Activated naive CD4-positive, alpha-beta T cell treated with anti-CD3 and anti-CD28 coated beads, Interleukin-2, amount 50 U/mL, for 72 hours (primary cell): Measurements from ENCODE around the gene GON7. TPM values are rescaled to one million over a fixed set of nuclear protein-coding genes. Genes with fewer than 3 reads are reported as not detected.
A peak's percentile ranks its signal among the peaks of the same experiment; 100 is the strongest.
"Not testable (repeated sequence)": the region's sequence is repeated elsewhere in the genome, so short reads cannot be mapped to it uniquely, and the experiment has no call there.

ENCODE experiments used
- ATAC-seq, 2 donors: fragments of 150-1000 bp; cut with Tn5 transposase; 2 replicates each; pipeline ENCODE4 v1.10.0; 2021; ENCODE audit warnings: mild to moderate bottlenecking in 2 of 2, moderate library complexity in 2 of 2
- DNase-seq, 2 donors: peaks; one replicate each; pipeline ENCODE4 v3.0.0; 2021 to 2022; ENCODE audit warnings: low spot score in 2 of 2
- H3K27ac Mint-ChIP-seq, 2 donors: one replicate each; pipeline ENCODE4 v1.8.0; 2022; ENCODE audit warnings: mild to moderate bottlenecking in 2 of 2, mixed read lengths in 2 of 2
- H3K36me3 Mint-ChIP-seq, 2 donors: one replicate each; pipeline ENCODE4 v1.8.0; 2022; ENCODE audit warnings: mixed read lengths in 2 of 2
- H3K9me3 Mint-ChIP-seq, 2 donors: one replicate each; pipeline ENCODE4 v1.8.0; 2022; ENCODE audit warnings: mixed read lengths in 2 of 2
- total RNA-seq, 2 donors: library from RNA; stranded (reverse); gene quantifications; one replicate each; pipeline ENCODE4 v1.2.3, GENCODE V29; 2022

GON7 gene
- total RNA-seq = 10 to 100 TPM in 1 of 2 donors, 1 to 10 TPM in 1; 4.1 to 13.8 TPM

GRCh38 chr14:93206793-93207467 lies at the start of gene GON7, which contains the start of gene UBR7:
TSS of gene GON7 (minus strand) at chr14:93207065. CDS start at chr14:93207037, 28 bp downstream.
TSS of gene UBR7 (plus strand) at chr14:93207256. CDS start at chr14:93207292, 36 bp downstream.
- peak; percentile 87 to 95 for DNase-seq
- ATAC-seq = peak; percentile 89 to 96
- no peaks in the 10 kb centered on the region for H3K9me3 Mint-ChIP-seq
- H3K36me3 Mint-ChIP-seq = peaks cover 8 to 26% of the 10 kb centered on the region in 2 donors
- H3K27ac Mint-ChIP-seq = peak within 1 kb of the TSS; percentile 90 to 92

GRCh38 chr14:93249128-93249831 lies 42.4 kb upstream of the GON7 start:
- Mint-ChIP-seq H3K9me3 (no peaks in the 10 kb centered on the region), H3K27ac (peak overlapping the region in 1 of 2 donors; percentile 70), H3K36me3 (peaks cover 0 to 6% of the 10 kb centered on the region in 2 donors)
- no peak for ATAC-seq
- no peak for DNase-seq

- DNase-seq = no peak
- no peak for ATAC-seq
- H3K9me3 Mint-ChIP-seq = no peaks in the 10 kb centered on the region
- H3K27ac Mint-ChIP-seq = no peak overlapping the region
- H3K36me3 Mint-ChIP-seq = peaks cover 0 to 5% of the 10 kb centered on the region in 2 donors
Observed at GRCh38 chr14:93246534-93246933, 39.7 kb upstream of the GON7 start.

GRCh38 chr14:93245764-93246420 lies 39.0 kb upstream of the GON7 start:
- no peak overlapping the region for H3K27ac Mint-ChIP-seq
- DNase-seq (no peak), ATAC-seq (no peak)
- H3K36me3 Mint-ChIP-seq = peaks cover 0 to 5% of the 10 kb centered on the region in 2 donors
- no peaks in the 10 kb centered on the region for H3K9me3 Mint-ChIP-seq

- ATAC-seq (no peak), DNase-seq (no peak)
- Mint-ChIP-seq H3K36me3 (peaks cover 0 to 5% of the 10 kb centered on the region in 2 donors), H3K27ac (no peak overlapping the region), H3K9me3 (no peaks in the 10 kb centered on the region)
Observed at GRCh38 chr14:93240678-93241000, 33.8 kb upstream of the GON7 start.

GRCh38 chr14:93239869-93240677 lies 33.2 kb upstream of the GON7 start:
- H3K36me3 Mint-ChIP-seq = peaks cover 0 to 5% of the 10 kb centered on the region in 2 donors
- no peaks in the 10 kb centered on the region for H3K9me3 Mint-ChIP-seq
- ATAC-seq (peak; percentile 47 to 93), DNase-seq (no peak)
- no peak overlapping the region for H3K27ac Mint-ChIP-seq

- H3K27ac Mint-ChIP-seq = no peak overlapping the region
- H3K9me3 Mint-ChIP-seq = no peaks in the 10 kb centered on the region
- no peaks in the 10 kb centered on the region for H3K36me3 Mint-ChIP-seq
- no peak for ATAC-seq
- DNase-seq = no peak
Observed at GRCh38 chr14:93234798-93235197, 27.9 kb upstream of the GON7 start.

- DNase-seq, H3K27ac Mint-ChIP-seq, ATAC-seq, H3K9me3 Mint-ChIP-seq, H3K36me3 Mint-ChIP-seq: not testable (repeated sequence)
Observed at GRCh38 chr14:93233078-93233477, 26.2 kb upstream of the GON7 start.

GRCh38 chr14:93232159-93232558 lies 25.3 kb upstream of the GON7 start:
- ATAC-seq = peak in 1 of 2 donors; percentile 12
- H3K27ac Mint-ChIP-seq = no peak overlapping the region
- DNase-seq = no peak
- peaks cover 9% of the 10 kb centered on the region in 2 donors for H3K36me3 Mint-ChIP-seq
- no peaks in the 10 kb centered on the region for H3K9me3 Mint-ChIP-seq

- peak overlapping the region in 1 of 2 donors; percentile 52 for H3K27ac Mint-ChIP-seq
- ATAC-seq (peak; percentile 35 to 52), DNase-seq (no peak)
- peaks cover 12 to 14% of the 10 kb centered on the region in 2 donors for H3K36me3 Mint-ChIP-seq
- H3K9me3 Mint-ChIP-seq = no peaks in the 10 kb centered on the region
Observed at GRCh38 chr14:93231129-93231979, 24.5 kb upstream of the GON7 start.

GRCh38 chr14:93230539-93230938 lies 23.7 kb upstream of the GON7 start:
- peak overlapping the region in 1 of 2 donors; percentile 52 for H3K27ac Mint-ChIP-seq
- DNase-seq (no peak), ATAC-seq (peak in 1 of 2 donors; percentile 19)

GRCh38 chr14:93228550-93228949 lies 21.7 kb upstream of the GON7 start:
- Mint-ChIP-seq H3K36me3 (peaks cover 12 to 25% of the 10 kb centered on the region in 2 donors), H3K9me3 (no peaks in the 10 kb centered on the region), H3K27ac (no peak overlapping the region)
- ATAC-seq (no peak), DNase-seq (no peak)

More at GRCh38 chr14:93230539-93230938, 23.7 kb upstream of the GON7 start:
- H3K36me3 Mint-ChIP-seq = peaks cover 12 to 19% of the 10 kb centered on the region in 2 donors
- H3K9me3 Mint-ChIP-seq = no peaks in the 10 kb centered on the region

GRCh38 chr14:93223565-93223964 lies 16.7 kb upstream of the GON7 start:
- ATAC-seq = no peak
- Mint-ChIP-seq H3K36me3 (peaks cover 32 to 36% of the 10 kb centered on the region in 2 donors), H3K27ac (no peak overlapping the region), H3K9me3 (no peaks in the 10 kb centered on the region)
- no peak for DNase-seq

GRCh38 chr14:93220509-93220908 lies 13.6 kb upstream of the GON7 start:
- ATAC-seq (no peak), DNase-seq (no peak)
- H3K9me3 Mint-ChIP-seq = no peaks in the 10 kb centered on the region
- no peak overlapping the region for H3K27ac Mint-ChIP-seq
- peaks cover 27% of the 10 kb centered on the region in 2 donors for H3K36me3 Mint-ChIP-seq

GRCh38 chr14:93219103-93219726 lies 12.3 kb upstream of the GON7 start:
- H3K27ac Mint-ChIP-seq = no peak overlapping the region
- ATAC-seq = peak; percentile 50 to 73

More at GRCh38 chr14:93219103-93219726, 12.3 kb upstream of the GON7 start:
- DNase-seq = no peak
- Mint-ChIP-seq H3K9me3 (no peaks in the 10 kb centered on the region), H3K36me3 (peaks cover 27 to 28% of the 10 kb centered on the region in 2 donors)
